GM19043 (cell line): Measurements from ENCODE around the gene ARHGEF12.

Experiments
- ATAC-seq: cut with Tn5 transposase; IDR thresholded peaks from one replicate; pipeline ENCODE4 v1.9.1; 2021; ENCODE audit warnings: low read depth; ENCODE audit not compliant: unreplicated experiment

The ARHGEF12 gene

GRCh38 chr11:120513436-120514315 lies 177.5 kb downstream of the ARHGEF12 start:
- no peak for ATAC-seq

DNA sequence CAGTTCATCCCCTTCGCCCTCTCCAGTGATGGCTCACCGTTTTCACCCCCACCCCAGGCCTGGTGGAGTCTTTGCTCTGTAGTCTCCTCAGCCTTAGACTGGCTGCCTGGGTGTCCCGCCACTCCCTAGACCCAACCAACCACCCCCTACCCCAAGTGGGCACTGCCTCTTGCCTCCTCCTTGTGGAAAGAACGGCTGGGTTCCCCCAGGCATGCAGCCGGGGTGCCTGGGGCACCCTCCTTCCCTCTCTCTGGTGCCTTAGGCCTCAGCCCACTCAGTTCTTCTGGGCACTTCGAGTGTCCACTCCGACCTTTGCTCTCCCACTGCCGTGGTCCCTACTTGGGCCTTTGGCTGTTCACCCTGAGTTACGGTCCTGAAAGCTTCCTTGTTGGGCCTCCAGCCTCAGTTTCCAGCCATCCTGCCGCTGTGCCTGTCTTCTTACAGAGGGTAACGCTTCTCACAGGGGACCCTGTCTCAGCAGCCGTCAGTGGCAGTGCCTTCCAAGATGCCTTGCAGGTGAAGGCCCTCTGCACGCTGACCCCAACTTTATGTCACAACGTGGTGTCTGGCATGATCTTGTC lies 178.4 kb downstream of the ARHGEF12 start:
- no peak for ATAC-seq

- ATAC-seq: no peak
Measured at GRCh38 chr11:120515186-120515723, 179.0 kb downstream of the ARHGEF12 start.

DNA sequence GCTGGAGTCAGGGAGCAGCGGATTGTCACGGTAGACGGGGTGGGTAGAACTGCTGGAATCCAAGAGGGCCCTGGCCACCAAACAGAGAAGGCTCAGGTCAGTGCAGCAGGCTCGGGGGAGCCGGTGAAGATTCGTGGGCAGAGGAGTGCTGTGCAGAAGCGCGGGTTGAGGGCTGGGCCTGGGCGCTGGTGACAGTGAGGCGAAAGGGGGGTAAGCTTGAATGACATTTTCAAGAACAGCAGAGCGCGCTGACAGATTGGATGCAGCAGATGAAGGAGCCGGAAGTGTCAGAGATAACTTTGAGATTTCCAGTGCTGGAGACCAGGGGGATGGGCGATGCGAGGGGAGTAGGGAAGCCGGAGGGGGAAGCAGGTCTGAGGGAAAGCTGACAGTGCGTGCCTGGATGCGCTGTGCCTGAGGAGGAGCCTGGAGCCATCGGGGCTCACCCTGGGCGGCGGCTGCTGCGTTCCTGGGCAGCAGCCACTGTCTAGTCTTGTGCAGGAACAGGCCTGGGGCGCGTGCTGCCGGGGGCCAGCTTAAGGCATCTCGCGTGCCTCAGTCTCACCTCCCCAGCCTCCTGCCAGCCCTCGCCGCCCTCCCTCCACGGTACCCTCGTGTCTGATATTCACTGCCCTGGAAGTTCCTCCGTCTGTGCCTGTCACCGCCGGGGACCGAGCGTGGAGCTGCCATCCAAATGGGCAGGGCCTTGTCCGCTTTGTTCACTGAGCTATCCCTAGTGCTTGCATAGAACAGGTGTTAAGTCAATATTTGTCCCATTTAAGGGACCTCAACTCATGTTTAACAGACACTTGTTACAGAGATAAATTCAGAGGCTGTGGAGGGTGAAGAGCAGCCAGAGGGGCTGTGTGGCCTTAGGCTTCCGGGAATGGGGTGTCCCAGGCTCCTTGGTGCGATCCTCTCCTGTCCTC lies 180.5 kb downstream of the ARHGEF12 start:
- no peak for ATAC-seq

DNA sequence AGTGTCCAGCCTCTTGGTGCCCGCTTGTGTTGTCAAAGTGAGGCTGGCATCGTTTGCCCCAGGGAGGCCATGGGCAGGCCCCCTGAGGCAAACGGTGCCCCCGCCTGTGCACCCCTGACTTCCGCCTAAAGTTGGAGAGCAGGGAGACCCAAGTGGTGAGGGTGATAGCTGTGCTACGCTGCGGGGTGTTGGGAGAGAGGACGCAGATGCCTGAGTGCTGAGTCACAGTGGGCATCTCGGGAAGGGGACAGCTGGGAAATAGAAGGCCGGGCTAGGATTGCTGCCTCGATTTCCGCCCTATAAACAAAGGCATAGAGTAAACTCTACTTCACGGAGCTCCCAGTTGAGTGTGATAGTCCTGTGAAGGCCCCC lies 181.2 kb downstream of the ARHGEF12 start:
- ATAC-seq: no peak

DNA sequence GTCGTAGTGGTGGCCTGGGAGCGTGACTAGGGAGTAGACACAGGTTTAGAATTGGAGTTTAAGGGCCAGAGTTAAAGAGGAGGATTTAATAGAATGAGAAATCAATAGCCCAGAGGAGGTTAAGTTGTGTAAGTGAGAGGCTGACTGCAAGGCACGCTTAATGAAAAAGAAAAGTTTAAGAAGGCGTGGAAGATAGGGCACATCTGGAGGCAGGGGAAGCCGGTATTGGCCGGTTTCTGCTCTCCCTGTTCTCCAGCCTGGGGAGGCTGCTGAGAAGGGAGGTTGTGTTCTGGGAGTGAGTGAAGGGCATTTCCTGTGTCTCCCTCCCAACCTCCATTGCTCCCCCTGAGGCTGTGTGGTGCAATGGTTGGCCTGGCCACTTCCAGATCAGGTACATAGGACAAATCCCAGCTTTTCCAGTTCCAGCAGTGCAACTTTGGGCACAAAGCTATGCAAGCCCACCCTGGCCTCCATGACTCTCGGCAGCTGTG lies 181.6 kb downstream of the ARHGEF12 start:
- no peak for ATAC-seq

- ATAC-seq: no peak
Measured at GRCh38 chr11:120518356-120518755, 182.1 kb downstream of the ARHGEF12 start.

DNA sequence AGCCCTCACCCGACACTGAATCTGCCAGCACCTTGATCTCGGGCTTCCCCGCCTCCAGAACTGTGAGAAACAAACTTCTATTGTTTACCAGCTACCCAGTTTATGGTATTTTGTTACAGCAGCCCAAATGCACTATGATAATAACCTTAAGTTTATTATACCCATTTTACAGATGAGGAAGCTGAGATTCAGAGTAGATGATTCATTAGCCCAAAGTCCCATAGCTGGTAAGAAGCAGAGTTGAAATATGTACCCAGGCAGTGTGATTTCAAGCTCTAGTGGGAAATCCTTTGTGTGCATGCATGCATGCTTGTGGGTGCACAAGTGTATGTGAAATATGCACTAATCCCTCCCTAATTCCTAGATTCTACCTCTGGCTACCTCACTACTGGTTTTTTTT lies 183.3 kb downstream of the ARHGEF12 start:
- ATAC-seq: no peak

DNA sequence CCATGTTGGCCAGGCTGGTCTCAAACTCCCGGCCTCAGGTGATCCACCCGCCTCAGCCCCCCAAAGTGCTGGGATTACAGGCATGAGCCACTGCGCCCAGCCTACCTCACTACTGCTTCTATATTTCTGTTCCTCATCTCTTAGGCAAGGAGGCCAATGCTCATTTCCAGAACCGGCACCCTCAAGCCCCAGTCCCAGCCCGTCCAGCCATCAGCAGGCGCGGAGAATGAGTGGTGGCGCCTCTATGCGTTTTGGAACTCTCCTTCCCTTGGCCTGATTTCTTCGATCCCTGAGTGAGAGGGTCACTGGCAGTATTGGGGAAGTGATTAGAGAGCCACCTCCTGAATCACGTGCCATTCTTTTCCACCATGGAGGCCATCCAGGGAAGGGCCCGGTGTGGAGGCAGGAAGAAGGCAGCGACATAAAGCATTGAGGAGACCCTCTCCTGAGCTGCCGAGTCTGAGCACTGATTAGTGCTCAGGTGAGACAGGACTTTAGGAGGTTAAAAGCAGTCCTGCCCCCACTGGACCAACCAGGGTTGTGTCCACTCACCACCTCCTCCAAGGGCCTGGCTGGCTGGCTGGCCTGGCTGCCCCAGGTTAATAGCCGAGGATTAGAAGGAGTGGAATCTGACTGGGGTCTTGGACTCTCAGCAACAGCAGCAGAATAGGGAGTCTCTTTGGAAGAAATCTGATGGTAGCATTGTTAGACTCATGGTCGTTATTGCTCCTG lies 184.0 kb downstream of the ARHGEF12 start:
- ATAC-seq: no peak

DNA sequence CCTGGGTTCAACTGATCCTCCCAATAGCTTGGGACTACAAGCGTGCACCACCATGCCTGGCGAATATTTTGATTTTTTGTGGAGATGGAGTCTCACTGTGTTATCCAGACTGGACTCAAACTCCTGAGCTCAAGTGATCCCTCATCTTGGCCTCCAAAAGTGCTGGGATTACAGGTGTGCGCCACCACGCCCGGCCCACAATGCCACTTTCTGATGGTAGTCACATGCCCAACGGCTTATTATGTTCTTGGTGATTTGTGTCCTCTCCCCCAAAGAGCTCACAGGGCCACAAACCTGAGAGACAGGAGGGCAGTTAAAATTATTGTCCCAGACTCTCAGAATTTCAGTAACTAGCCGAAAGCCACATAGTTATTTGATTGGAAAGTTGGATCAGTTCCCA lies 185.0 kb downstream of the ARHGEF12 start:
- no peak for ATAC-seq

- no peak for ATAC-seq
Measured at GRCh38 chr11:120522021-120522420, 185.8 kb downstream of the ARHGEF12 start.

- no peak for ATAC-seq
Measured at GRCh38 chr11:120522736-120523135, 186.5 kb downstream of the ARHGEF12 start.

GRCh38 chr11:120523196-120523595 lies 187.0 kb downstream of the ARHGEF12 start:
- no peak for ATAC-seq

- ATAC-seq: no peak
Measured at GRCh38 chr11:120524536-120525085, 188.4 kb downstream of the ARHGEF12 start.

DNA sequence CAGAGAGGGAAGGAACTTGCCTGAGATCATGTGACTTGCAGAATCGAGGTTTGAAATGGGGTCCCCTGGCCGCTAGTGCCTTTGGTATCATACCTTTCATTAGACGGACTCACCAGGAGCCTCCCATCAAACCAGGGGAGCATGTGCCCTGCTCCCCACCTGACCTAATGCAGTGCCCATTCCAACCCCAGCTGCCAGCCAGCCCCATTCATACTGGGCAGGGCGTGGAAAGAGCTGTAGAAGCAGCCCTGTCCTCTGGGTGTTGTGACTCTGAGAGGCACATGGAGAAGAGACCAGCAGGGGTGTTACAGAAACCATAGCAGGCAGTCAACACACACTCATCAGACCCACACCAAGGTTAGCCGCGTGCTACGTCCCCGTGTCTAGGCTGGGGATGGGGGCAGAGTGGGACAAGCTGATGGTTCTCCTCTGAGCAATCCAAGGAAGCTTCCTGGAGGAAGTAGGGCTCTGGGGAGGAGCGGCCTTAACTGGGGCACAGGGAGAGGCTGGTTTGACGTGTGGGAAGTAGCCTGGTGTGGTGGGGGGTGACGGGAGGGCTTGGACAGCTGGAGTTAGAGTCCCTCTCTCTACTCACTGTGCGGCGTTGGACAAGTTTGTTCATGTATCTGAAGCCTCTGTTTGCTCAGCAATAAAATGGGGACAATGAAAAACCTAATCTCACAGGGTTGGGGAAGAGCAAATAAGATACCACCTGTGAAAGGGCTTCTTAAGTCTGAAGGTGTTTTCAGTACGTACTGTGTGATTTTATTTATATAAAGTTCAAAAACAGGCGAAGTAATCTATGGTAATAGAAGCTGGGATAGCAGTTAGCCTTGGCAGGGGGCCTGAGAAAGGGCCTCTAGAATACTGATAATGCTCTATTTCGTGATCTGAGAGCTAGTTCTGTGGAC lies 189.3 kb downstream of the ARHGEF12 start:
- no peak for ATAC-seq

DNA sequence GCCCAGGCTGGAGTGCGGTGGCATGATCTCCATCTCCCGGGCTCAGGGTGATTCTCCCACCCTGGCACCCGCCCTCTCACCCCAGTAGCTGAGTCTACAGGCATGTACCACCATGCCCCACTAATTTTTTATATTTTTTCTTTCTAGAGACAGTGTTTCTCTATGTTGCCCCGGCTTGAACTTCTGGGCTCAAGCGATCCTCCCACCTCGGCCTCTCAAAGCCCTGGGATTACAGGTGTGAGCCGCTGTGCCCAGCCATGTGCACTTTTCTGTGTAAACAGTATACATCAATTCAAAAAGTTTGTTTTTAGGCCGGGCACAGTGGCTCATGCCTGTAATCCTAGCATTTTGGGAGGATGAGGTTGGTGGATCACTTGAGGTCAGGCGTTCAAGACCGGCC lies 190.0 kb downstream of the ARHGEF12 start:
- no peak for ATAC-seq

- ATAC-seq: no peak
Measured at GRCh38 chr11:120527111-120527761, 191.0 kb downstream of the ARHGEF12 start.

DNA sequence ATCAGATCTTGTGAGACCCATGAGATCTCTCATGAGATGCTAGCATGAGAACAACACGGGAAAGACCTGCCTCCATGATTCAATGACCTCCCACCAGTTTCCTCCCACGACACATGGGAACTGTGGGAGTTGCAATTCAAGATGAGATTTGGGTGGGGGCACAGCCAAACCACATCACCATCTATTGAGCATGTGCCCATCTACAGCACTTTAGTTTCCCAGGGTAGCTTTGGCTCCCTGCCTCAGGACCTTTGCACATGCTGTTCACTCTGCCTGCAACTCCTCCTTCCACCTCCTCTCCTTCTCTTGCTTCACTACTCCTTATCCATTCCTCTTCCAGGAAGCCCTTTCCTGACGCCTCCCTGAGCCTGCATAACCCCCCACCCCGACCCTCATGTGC lies 192.5 kb downstream of the ARHGEF12 start:
- ATAC-seq: no peak
